ENCODE measurements around the gene TNK2. TPM values are rescaled to one million over a fixed set of nuclear protein-coding genes. Genes with fewer than 3 reads are reported as not detected.

TNK2 gene
- total RNA-seq, 1 experiment from 2014 or later: 22.2 TPM

DNA sequence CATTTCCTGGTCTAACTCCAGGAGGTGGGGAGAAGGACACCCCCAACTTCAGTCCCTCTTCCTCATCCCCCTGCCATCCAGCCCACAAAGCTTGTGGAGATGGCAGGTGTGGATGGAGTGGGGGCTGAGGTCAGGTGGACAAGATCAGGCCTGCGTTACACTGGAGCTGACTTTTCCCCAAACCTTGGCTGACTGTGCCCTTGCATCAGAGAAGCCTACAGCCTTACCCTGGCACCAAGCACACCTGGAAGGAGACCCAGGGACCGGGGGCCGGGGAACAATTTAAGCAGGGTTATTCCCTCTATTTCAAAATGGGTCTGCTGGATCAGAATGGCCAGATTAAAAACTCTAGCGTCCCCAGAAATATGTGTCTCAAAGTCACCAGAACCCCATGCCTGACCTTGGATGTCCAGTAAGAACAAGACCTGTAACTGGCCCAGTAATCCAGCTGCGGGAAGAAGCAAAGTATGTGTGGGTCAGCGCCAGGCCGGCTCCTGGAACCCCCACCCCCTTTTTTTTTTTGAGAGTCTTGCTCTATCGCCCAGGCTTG is 14.4 kb downstream of the TNK2 start:
- DNase-seq: no peak
- Histone ChIP-seq H3K27me3 (no peaks in the 10 kb centered on the region), H3K9me3 (no peaks in the 10 kb centered on the region), H3K36me3 (peaks cover 10% of the 10 kb centered on the region), H3K4me3 (peak overlapping the region; percentile 70; the same call in 1 of the 2 replicates)

DNA sequence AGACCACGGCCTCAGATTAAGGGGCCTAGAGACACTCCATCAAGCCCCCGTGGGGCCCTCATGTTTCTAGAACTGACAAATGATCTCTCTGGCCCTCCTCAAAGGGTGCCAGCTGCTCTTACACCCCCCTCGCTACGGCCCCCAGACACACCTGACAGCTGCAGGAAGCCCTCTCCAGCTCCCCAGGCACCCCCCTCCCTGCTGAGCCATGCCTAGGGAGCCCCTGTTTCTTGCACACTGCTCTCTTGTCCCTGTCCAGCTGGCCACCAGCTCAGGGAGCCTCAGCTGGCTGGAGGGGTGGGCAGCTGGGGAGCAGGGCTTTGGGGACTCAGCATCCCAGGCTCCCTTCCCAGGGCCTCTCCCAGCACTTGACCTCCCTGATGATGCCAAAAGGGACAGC is 14.8 kb downstream of the TNK2 start:
- no peaks in the 10 kb centered on the region for H3K27me3 ChIP-seq
- H3K9me3 ChIP-seq: no peaks in the 10 kb centered on the region
- DNase-seq: no peak
- H3K36me3 ChIP-seq: peaks cover 10% of the 10 kb centered on the region
- no peak overlapping the region for H3K4me3 ChIP-seq

DNA sequence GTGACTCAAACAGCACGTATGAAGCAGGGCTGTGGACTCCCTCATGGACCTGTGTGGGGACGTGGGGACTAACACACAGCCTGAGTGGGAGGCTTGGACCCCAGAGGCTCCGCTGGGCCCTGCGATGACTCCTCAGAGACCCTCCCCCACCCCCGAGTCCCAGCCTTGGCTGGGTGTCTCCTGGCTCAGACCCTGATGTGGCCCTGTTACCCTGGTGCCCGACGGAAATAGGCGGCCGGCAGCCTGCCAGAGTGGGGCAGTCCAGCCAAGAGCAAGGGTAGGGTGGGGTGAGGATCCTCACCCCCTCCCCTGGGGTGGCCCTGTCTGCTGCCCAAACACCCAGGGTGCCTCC is 15.3 kb downstream of the TNK2 start:
- Histone ChIP-seq H3K36me3 (peaks cover 10% of the 10 kb centered on the region), H3K9me3 (no peaks in the 10 kb centered on the region), H3K27me3 (no peaks in the 10 kb centered on the region), H3K4me3 (no peak overlapping the region)
- peak; percentile 78 for DNase-seq

DNA sequence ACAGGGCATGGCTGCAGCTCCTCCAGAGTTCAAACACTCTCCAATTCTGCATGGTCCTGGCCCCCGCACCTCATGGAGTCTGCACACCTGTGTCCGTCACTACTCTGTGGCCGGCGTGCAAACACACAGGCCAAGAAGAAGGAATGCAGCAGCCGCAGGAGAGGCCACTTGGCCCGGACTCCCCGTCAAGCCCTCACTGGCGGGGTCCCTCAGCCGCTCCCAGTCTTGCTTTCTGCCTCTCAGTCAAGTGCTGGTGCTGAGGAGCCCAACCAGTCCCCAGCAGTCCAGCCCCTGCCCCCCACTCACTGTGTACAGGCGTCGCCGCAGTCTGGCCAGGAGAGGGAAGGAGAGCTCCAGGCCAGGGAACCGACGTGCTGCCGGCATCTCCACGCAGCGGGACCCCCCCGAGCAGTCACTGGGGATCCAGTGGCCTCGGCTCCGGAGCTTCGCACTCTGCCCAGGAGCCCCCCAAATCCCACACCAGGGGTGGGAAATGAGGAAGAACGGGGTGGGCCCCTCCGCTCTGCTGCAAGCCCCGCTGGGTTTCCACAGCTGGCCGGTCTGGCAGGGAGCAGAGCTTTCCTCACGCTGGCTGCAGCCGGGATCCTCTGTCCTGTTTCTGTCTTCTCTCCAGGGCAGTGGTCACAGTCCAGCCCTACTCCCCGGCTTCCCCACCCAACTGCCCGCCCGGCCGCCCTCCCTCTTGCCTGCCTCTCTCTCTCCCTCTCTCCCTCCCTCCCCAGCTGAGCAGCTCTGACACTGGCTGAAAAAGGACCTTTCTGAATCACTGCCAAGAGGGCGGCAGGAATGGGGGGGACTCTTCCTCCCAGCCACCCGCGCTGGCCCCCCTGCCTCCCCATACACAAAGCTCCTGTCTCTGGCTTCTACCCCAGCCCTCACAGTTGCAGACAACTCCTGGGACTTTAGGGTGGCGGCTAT is 16.0 kb downstream of the TNK2 start:
- Histone ChIP-seq H3K9me3 (no peaks in the 10 kb centered on the region), H3K27me3 (no peaks in the 10 kb centered on the region), H3K36me3 (peaks cover 14% of the 10 kb centered on the region), H3K4me3 (no peak overlapping the region)
- peak; percentile 77 for DNase-seq

DNA sequence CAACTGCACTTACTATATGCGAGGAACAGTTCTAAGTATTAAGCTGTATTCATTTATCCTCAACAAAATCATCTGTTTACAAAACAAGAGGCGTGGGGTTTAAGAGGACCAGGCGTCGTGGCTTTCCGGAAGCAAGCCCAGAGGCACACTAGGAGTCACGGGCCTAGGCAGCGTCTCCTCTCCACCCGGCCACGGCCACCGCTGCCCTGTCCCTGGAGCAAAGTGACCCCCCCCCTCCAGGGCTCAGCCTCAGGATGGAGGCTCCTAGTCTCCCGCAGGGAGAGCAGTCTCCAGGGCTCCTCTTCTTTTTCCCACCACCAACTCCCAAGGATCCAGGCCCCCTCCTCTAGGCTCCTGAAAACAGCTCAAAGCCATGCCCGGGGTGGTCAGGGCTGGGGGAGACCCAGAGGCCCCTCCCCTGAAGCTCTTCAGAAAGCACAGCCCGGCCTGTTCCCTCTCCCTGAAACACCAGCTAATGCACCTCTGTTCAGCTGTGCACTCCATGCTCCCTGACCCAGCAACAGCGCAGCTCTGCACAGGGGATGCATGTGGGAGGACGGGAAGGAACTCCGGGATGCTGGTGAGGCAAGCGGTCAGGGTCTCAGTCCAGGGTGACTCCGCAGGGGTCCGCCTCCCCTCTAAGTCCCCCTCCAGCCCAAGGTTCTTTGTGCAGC is 16.8 kb downstream of the TNK2 start:
- Histone ChIP-seq H3K27me3 (no peaks in the 10 kb centered on the region), H3K36me3 (peaks cover 14% of the 10 kb centered on the region), H3K9me3 (no peaks in the 10 kb centered on the region), H3K4me3 (no peak overlapping the region)
- DNase-seq: no peak

DNA sequence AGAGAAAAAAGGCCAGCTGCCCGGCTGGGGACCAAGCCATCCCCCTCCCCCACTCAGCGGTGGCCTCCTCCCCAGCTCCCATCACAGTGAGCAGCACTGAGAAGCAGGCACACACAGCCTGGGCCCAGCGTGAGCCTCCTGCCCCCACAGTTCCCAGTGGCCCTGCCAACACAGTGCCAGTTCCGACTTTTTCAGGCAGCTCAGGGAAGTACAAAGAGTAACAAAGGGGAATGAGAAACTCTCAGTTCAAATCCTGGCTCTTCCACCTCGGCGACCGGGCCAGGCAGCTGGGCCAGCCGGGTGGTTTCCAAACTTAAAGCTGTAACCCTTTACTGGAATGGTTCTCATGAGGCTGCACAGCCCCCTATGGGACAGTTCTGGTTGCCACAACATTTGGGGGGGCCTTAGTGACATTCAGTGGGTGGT is 18.5 kb downstream of the TNK2 start:
- H3K4me3 ChIP-seq: no peak overlapping the region
- no peak for DNase-seq
- peaks cover 20% of the 10 kb centered on the region for H3K36me3 ChIP-seq
- H3K9me3 ChIP-seq: no peaks in the 10 kb centered on the region
- no peaks in the 10 kb centered on the region for H3K27me3 ChIP-seq

DNA sequence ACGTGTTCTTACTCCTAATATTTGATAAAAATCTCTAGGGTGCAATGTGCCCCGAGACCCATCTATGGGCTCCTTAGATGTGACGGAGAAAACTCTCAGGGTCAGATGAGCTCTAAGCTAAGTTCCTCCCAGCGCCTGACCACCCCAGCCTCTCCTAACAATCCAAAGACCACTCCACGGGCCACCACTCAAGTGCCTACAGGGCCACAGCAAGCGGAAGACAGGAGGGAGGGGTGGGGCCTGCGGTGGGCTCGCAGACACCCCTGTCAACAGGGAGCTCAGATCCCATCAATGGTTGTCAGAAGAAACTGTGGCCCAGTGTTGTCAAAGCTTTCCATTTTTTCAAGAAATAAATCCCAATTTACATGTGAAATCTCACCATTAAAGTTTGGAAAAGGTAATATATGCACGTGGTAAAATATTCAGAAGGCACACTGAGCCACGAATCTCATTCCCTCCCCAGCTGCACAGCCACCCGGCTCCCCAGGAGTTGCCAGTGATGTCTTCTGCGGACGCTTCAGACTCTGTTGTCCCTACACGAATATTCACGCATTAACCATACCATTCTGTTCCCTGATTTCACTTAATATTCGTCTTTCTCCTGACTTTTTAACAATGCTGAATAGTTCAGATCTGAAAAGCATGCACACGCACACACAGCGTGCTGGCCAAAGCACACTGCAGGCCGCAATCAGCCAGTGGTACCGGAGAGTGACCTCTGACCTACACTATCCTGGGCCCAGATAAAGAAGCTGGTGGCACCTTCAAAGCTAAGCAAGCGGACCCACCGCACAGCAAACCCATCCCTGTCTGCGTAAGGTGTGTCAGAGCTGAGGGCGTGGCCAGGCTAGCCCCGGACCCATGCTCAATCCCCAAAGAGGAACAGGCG is 19.1 kb downstream of the TNK2 start:
- H3K9me3 ChIP-seq: no peaks in the 10 kb centered on the region
- no peak overlapping the region for H3K4me3 ChIP-seq
- no peak for DNase-seq
- peaks cover 26% of the 10 kb centered on the region for H3K36me3 ChIP-seq
- no peaks in the 10 kb centered on the region for H3K27me3 ChIP-seq

DNA sequence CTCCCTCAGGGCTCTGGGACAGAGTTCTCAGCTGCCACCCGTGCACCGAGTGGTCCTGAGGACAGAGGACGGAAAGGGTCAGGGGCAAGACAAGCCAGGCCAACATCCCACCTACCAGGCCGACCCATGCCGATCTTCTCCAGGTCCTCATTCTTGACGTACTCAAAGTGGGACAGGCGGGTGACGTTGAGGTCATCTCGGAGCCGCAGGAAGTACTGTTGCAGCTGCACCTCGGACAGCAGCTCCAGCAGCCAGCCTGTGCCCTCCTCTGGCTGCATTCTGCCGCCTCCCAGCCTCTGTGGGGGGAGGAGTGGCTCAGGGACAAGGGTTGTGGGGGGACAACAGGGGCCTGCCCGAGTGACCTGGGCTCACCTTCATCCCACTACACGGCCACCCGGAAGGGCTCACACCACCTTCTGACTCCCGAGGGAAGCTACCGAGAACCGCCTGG is 20.0 kb downstream of the TNK2 start:
- Histone ChIP-seq H3K9me3 (no peaks in the 10 kb centered on the region), H3K27me3 (no peaks in the 10 kb centered on the region), H3K36me3 (peaks cover 33% of the 10 kb centered on the region), H3K4me3 (no peak overlapping the region)
- no peak for DNase-seq

DNA sequence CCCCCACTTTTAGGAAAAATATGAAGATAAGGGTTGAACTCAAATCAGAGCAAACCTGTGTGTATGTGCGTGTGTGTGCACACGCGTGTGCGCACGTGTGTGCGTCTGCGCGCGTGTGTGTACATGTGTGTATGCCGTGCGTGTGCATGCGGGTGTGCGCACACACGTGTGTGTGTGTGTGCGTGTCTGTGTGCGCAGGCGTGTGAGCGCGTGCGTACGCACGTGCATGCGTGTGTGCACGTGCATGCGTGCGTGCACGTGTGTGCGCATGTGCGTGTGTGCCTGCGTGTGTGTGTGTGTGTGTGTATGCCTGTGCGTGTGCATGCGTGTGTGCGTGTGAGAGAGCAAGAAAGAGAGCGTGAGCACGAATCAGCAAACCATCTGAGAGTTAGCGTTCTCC is 20.7 kb downstream of the TNK2 start:
- Histone ChIP-seq H3K9me3 (no peaks in the 10 kb centered on the region), H3K27me3 (no peaks in the 10 kb centered on the region), H3K36me3 (peaks cover 36% of the 10 kb centered on the region), H3K4me3 (no peak overlapping the region)
- DNase-seq: no peak

DNA sequence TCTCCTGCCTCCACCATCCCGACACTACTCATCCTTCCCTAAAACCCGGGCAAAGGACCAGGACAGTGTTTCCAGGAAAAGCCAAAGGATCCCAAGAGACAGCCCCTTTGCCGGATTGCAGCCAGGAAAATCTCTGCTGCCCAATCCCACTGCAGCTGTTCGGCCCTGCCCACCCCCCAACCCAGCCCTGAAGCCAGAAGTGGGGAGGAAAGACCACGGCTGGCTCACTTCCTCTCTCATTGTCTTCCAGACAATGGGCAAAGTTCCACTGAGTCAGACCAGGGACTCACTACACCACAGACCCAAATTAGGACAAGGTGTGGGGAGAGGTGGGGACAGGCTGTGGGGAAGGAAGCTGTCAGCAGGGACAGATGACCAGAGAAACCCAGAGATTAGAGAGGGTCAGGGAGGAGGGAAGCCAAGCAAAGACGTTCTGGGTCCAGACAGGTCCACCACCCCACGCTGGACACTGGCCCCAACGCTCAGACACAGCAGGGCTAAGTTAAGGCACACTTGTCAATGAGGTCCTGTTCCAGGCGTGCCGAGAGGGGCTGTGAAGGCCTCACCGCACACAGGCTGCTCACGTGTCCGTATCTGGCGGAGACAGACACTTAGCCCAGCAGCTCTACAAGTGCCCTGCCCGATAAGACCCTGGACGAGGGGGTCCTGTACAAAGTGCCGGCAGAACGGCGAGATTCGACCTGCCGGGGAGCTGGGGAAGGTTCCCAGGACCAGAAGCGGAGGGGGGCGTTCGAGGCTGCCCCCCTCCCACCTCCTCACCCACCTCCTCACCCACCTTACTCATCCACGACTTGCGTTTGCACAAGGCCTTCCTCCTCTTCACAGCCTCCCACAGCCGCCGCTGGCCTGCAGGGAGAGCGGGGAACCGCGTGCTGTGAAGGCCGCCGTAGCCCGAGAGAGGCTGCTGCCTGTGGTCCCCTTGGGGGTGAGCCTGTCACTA is 21.9 kb downstream of the TNK2 start:
- no peak overlapping the region for H3K4me3 ChIP-seq
- H3K36me3 ChIP-seq: peaks cover 30% of the 10 kb centered on the region
- H3K27me3 ChIP-seq: no peaks in the 10 kb centered on the region
- no peaks in the 10 kb centered on the region for H3K9me3 ChIP-seq
- peak; percentile 67 for DNase-seq

DNA sequence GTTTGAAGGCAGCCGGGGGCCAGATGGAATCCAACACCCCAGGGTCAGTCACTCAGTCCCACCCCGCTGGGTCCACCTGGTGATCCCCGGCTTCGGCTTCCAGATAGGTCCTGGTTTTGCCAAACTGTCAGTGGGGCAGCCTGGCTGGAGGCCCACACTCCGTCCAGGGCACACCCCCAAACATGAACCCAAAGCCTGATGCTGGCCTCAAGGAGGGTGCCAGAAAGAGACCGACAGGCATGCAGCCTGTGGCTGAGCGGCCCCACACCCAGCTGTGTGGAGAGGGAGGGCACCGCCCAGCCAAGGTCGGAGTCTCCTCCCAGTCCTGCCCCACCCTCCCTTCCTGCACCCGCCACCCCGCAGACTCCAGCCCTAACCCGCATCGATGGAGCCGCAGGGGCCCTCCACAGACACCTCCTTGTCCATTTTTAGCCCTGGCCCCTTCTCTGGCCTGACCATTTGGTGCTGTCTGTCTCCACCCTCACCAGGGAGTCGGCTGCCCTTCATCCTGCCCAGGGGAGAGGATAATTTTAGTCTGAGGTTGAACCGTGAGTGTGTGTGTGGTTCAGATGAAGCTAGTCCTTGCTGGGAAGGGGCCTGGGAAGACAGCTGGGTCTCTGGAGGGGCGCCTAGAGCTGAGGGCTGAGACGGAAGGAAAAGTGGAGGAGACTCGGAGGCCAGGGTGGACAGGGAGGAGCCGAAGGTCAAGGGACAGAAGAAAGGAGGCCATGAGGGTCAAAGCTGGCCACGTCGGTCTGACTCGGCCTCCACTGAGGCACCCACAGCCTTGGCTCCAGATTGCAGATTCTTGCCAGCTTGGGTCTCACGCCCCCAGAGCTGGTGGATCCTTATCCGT is 23.1 kb downstream of the TNK2 start:
- Histone ChIP-seq H3K4me3 (no peak overlapping the region), H3K36me3 (peaks cover 25% of the 10 kb centered on the region), H3K27me3 (no peaks in the 10 kb centered on the region), H3K9me3 (no peaks in the 10 kb centered on the region)
- no peak for DNase-seq

DNA sequence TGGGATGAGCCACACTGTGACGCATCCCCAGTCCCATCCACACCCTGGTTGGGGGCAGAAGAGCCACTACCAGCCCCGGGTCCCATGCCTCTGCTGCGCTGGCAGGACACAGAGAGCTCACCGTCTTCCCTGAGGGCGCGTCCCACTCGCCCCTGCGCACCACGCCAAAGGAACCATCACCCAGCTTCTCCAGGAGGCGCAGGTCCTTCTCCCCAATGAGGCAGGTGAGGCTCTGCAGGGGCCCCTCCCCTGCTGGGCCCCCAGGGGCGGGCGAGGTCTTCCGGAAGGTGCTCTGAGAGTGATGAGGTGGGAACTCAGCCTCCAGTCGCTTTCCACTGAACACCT is 23.7 kb downstream of the TNK2 start:
- Histone ChIP-seq H3K9me3 (no peaks in the 10 kb centered on the region), H3K4me3 (no peak overlapping the region), H3K36me3 (peaks cover 25% of the 10 kb centered on the region), H3K27me3 (no peaks in the 10 kb centered on the region)
- DNase-seq: no peak

DNA sequence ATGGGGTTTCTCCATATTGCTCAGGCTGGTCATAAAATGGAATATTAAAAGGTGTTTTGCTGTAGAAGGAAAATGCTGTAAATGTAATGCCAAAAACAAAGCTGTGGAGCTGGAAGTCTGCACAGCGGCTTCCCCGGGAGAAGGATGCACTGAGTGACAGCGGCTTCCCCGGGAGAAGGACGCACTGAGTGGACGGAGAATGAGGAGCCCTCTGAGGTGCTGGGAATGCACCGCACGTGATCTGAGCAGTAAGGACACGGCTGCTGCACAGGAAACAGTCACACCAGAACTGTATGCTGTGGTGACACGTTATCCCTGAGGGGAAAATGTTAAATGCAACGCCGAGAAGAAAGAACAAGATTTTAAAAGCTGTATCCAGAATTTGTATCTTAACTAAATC is 24.6 kb downstream of the TNK2 start:
- Histone ChIP-seq H3K4me3 (no peak overlapping the region), H3K9me3 (no peaks in the 10 kb centered on the region), H3K27me3 (no peaks in the 10 kb centered on the region), H3K36me3 (peaks cover 31% of the 10 kb centered on the region)
- no peak for DNase-seq

DNA sequence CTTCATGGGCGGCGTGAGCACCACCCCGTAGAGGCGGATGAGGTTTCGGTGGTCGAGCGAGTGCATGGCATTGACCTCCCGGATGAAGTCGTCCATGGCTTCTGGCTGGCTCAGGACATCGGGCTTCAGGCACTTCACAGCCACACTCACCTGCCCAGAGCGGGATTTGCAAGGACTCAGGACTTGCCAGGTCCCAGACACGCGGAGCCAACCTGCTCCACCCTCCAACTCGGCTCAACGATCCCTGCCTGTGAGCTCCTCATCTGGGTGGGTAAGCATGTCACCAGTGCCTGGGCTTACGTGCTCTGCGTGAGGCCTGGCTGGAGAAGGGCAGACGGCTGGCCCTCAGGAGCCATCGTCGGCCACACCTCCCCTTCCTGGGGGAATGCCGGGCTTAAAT is 25.2 kb downstream of the TNK2 start:
- no peak for DNase-seq
- Histone ChIP-seq H3K36me3 (peaks cover 31% of the 10 kb centered on the region), H3K9me3 (no peaks in the 10 kb centered on the region), H3K27me3 (no peaks in the 10 kb centered on the region), H3K4me3 (no peak overlapping the region)

DNA sequence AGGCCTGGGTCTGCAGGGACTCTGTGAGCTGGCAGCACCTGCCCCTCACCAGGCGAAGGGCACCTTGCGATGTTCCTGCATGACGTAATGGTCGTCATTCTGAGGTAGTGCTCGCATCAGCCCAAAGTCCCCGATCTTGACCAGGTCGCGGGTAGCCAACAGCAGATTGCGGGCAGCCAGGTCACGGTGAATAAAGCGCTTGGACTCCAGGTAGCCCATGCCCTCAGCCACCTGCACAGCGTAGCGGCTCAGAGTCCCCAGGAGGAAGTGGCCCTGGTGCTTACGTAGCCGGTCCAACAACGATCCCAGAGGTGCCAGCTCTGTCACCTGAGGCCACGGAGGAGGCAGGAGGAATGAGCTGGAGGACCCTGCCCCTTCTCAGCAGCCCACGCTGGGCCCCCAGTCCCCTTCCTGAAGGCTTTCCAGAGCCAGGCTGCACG is 26.3 kb downstream of the TNK2 start:
- DNase-seq: no peak
- H3K36me3 ChIP-seq: peaks cover 33% of the 10 kb centered on the region
- H3K9me3 ChIP-seq: no peaks in the 10 kb centered on the region

More for the DNA sequence above, 26.3 kb downstream of the TNK2 start:
- Histone ChIP-seq H3K27me3 (no peaks in the 10 kb centered on the region), H3K4me3 (no peak overlapping the region)

Data from MG63 (cell line).